ENCODE results near the gene GADD45B.

GADD45B gene

GRCh38 chr19:2524840-2525723 lies 49.2 kb downstream of the GADD45B start (continued):
- TF ChIP-seq ZNF521 (tag by site-specific recombination; IDR thresholded peaks at IDR 0.05) = no peak
- TF ChIP-seq ZNF571 (tag by site-specific recombination; IDR thresholded peaks at IDR 0.05) = no peak
- no peak for TF ChIP-seq ZNF623 (tag by site-specific recombination; IDR thresholded peaks at IDR 0.05)
- peak; percentile 84 for TF ChIP-seq KLF1 (tag by site-specific recombination; IDR thresholded peaks at IDR 0.05)
- no peak; the same call in 1 of the 2 replicates for TF ChIP-seq WT1 (tag by site-specific recombination; IDR thresholded peaks at IDR 0.05)
- no peak for TF ChIP-seq SCRT2 (tag by site-specific recombination; IDR thresholded peaks at IDR 0.05)
- TF ChIP-seq, protein P1, sequence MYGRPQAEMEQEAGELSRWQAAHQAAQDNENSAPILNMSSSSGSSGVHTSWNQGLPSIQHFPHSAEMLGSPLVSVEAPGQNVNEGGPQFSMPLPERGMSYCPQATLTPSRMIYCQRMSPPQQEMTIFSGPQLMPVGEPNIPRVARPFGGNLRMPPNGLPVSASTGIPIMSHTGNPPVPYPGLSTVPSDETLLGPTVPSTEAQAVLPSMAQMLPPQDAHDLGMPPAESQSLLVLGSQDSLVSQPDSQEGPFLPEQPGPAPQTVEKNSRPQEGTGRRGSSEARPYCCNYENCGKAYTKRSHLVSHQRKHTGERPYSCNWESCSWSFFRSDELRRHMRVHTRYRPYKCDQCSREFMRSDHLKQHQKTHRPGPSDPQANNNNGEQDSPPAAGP (tag by site-specific recombination; IDR thresholded peaks at IDR 0.05) = peak; percentile 88; the same call in 1 of the 2 replicates
- TF ChIP-seq ZNF169 (tag by site-specific recombination; IDR thresholded peaks at IDR 0.05) = no peak
- no peak for TF ChIP-seq ZNF138 (tag by site-specific recombination; IDR thresholded peaks at IDR 0.05; ENCODE audit: borderline replicate concordance)
- no peak for TF ChIP-seq ZNF292 (tag by site-specific recombination; IDR thresholded peaks at IDR 0.05; ENCODE audit: borderline replicate concordance, low read depth)
- peak; percentile 71; the same call in 1 of the 2 replicates for TF ChIP-seq HIC1 (tag by site-specific recombination; IDR thresholded peaks at IDR 0.05)
- TF ChIP-seq CTCF (tag by site-specific recombination; IDR thresholded peaks at IDR 0.05) = no peak; the same call in 1 of the 2 replicates
- TF ChIP-seq GLI4 (tag by site-specific recombination; IDR thresholded peaks at IDR 0.05) = no peak
- TF ChIP-seq ZNF23 (tag by site-specific recombination; IDR thresholded peaks at IDR 0.05; ENCODE audit: borderline replicate concordance) = no peak
- no peak for TF ChIP-seq SALL2 (tag by site-specific recombination; IDR thresholded peaks at IDR 0.05; ENCODE audit: borderline replicate concordance)
- TF ChIP-seq ZNF221 (tag by site-specific recombination; IDR thresholded peaks at IDR 0.05; ENCODE audit: borderline replicate concordance) = no peak
- no peak for TF ChIP-seq ZNF558 (tag by site-specific recombination; IDR thresholded peaks at IDR 0.05)
- TF ChIP-seq ZFP37 (tag by site-specific recombination; IDR thresholded peaks at IDR 0.05) = 0 out of 2 replicates have a peak, but pooled peaks have one; percentile 44
- peak; percentile 91 for TF ChIP-seq PRDM10 (tag by site-specific recombination; IDR thresholded peaks at IDR 0.05)
- no peak for TF ChIP-seq TRIM28 (IDR thresholded peaks at IDR 0.05; ENCODE audit: borderline replicate concordance, low read length)
- TF ChIP-seq, protein P2, sequence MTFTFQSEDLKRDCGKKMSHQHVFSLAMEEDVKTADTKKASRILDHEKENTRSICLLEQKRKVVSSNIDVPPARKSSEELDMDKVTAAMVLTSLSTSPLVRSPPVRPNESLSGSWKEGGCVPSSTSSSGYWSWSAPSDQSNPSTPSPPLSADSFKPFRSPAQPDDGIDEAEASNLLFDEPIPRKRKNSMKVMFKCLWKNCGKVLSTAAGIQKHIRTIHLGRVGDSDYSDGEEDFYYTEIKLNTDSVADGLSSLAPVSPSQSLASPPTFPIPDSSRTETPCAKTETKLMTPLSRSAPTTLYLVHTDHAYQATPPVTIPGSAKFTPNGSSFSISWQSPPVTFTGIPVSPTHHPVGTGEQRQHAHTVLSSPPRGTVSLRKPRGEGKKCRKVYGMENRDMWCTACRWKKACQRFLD (tag by site-specific recombination; IDR thresholded peaks at IDR 0.05) = no peak
- no peak for TF ChIP-seq TCF7L2 (IDR thresholded peaks at IDR 0.05; ENCODE audit: borderline replicate concordance, low read depth, low read length)
- TF ChIP-seq ZNF239 (tag by site-specific recombination; IDR thresholded peaks at IDR 0.05) = no peak
- TF ChIP-seq ZFP41 (tag by site-specific recombination; IDR thresholded peaks at IDR 0.05; ENCODE audit: borderline replicate concordance) = no peak
- no peak for TF ChIP-seq YY1 (tag by site-specific recombination; IDR thresholded peaks at IDR 0.05)
- TF ChIP-seq ZNF184 (tag by site-specific recombination; IDR thresholded peaks at IDR 0.05) = peak; percentile 63
- TF ChIP-seq ZEB2 (tag by site-specific recombination; IDR thresholded peaks at IDR 0.05) = peak; percentile 86
- TF ChIP-seq ZNF585B (tag by site-specific recombination; IDR thresholded peaks at IDR 0.05) = no peak
- TF ChIP-seq ZNF837 (tag by site-specific recombination; IDR thresholded peaks at IDR 0.05) = no peak
- no peak for TF ChIP-seq GFI1B (tag by site-specific recombination; IDR thresholded peaks at IDR 0.05)
- no peak; the same call in none of the 2 replicates for TF ChIP-seq SP7 (tag by site-specific recombination; IDR thresholded peaks at IDR 0.05)

Measured in HEK293 (cell line).